Progenitor cell of endocrine pancreas (in vitro differentiated cells): Measurements from ENCODE around the gene CHTF8. TPM values are rescaled to one million over a fixed set of nuclear protein-coding genes. Genes with fewer than 3 reads are reported as not detected.

Experiments
- DNase-seq: peaks from one replicate; pipeline ENCODE4 v3.0.0; 2021; ENCODE audit warnings: low spot score; ENCODE audit not compliant: unreplicated experiment
- H3K27ac Mint-ChIP-seq: 2 replicates; pipeline ENCODE4 v1.8.0; 2021; ENCODE audit warnings: mild to moderate bottlenecking, moderate library complexity, mixed read lengths
- H3K27me3 Mint-ChIP-seq: 2 replicates; pipeline ENCODE4 v1.8.0; 2021; ENCODE audit warnings: mixed read lengths
- H3K36me3 Mint-ChIP-seq: 2 replicates; pipeline ENCODE4 v1.8.0; 2022; ENCODE audit warnings: mixed read lengths; ENCODE audit not compliant: insufficient read depth
- H3K4me1 Mint-ChIP-seq: 2 replicates; pipeline ENCODE4 v1.8.0; 2021; ENCODE audit warnings: low read depth, mixed read lengths
- H3K4me3 Mint-ChIP-seq: 2 replicates; pipeline ENCODE4 v1.8.0; 2021; ENCODE audit warnings: low read depth, mild to moderate bottlenecking, moderate library complexity, mixed read lengths
- H3K9me3 Mint-ChIP-seq: 2 replicates; pipeline ENCODE4 v1.8.0; 2021; ENCODE audit warnings: low read depth, mixed read lengths
- CTCF ChIP-seq: fragments of 200-600 bp; sonication (generic); IDR thresholded peaks from one replicate; pipeline ENCODE4 v1.5.0; 2021; ENCODE audit warnings: antibody characterized with exemption, mild to moderate bottlenecking; ENCODE audit not compliant: unreplicated experiment
- long read RNA-seq: library from polyadenylated mRNA; unstranded; transcript quantifications from one replicate; pipeline ENCODE4 v2.0.0, GENCODE V29; 2020
- total RNA-seq: library from RNA; stranded (reverse); gene quantifications from 2 replicates; pipeline ENCODE4 v1.2.1, GENCODE V29; 2021

The CHTF8 gene
- total RNA-seq, result 111 and 117 TPM in 2 replicates
- long read RNA-seq, transcript CHTF8-205 (3 exons, 856 nt), result major isoform, 33 of 81 reads
- long read RNA-seq, transcript CHTF8-201 (1 exons, 2,561 nt), result minor isoform, 10 of 81 reads
- long read RNA-seq, transcript CHTF8-203 (4 exons, 2,903 nt), result minor isoform, 22 of 81 reads
- long read RNA-seq, partial matches to known transcripts, result 3 of 81 reads
- long read RNA-seq, other reads (novel, unspliced or antisense), result 3 of 81 reads

- Mint-ChIP-seq H3K27ac (peak within 1 kb of the TSS; percentile 97), H3K27me3 (no peaks in the 10 kb centered on the region), H3K36me3 (peaks cover 8% of the 10 kb centered on the region), H3K4me3 (peak within 1 kb of the TSS; percentile 99), H3K9me3 (no peaks in the 10 kb centered on the region), H3K4me1 (peaks cover 34% of the 10 kb centered on the region)
- TF ChIP-seq CTCF, result no peak
- DNase-seq, result peak; percentile 77
Measured at GRCh38 chr16:69132424-69133252, at the start of gene CHTF8, which contains the start of gene UTP4. Gene CHTF8 (minus strand): TSS chr16:69132588. CDS start chr16:69121458, 11,130 bp downstream. Gene UTP4 (plus strand): TSS chr16:69132649. CDS start chr16:69133460, 811 bp downstream.

GRCh38 chr16:69180011-69180338 lies 47.6 kb upstream of the CHTF8 start:
- Mint-ChIP-seq H3K4me3 (no peak overlapping the region), H3K4me1 (no peaks in the 10 kb centered on the region), H3K27ac (no peak overlapping the region), H3K36me3 (peaks cover 2% of the 10 kb centered on the region), H3K27me3 (no peaks in the 10 kb centered on the region), H3K9me3 (no peaks in the 10 kb centered on the region)
- no peak for DNase-seq
- TF ChIP-seq CTCF, result no peak

GRCh38 chr16:69179328-69180010 lies 47.1 kb upstream of the CHTF8 start:
- TF ChIP-seq CTCF, result no peak
- H3K9me3 Mint-ChIP-seq, result no peaks in the 10 kb centered on the region
- H3K36me3 Mint-ChIP-seq, result peaks cover 2% of the 10 kb centered on the region
- no peak overlapping the region for H3K27ac Mint-ChIP-seq
- no peaks in the 10 kb centered on the region for H3K27me3 Mint-ChIP-seq
- DNase-seq, result no peak
- no peaks in the 10 kb centered on the region for H3K4me1 Mint-ChIP-seq
- no peak overlapping the region for H3K4me3 Mint-ChIP-seq

- Mint-ChIP-seq H3K4me1 (peaks cover 9% of the 10 kb centered on the region), H3K36me3 (no peaks in the 10 kb centered on the region), H3K4me3 (no peak overlapping the region), H3K9me3 (no peaks in the 10 kb centered on the region), H3K27me3 (no peaks in the 10 kb centered on the region), H3K27ac (no peak overlapping the region)
- no peak for DNase-seq
- TF ChIP-seq CTCF, result no peak
Measured at GRCh38 chr16:69176033-69176800, 43.8 kb upstream of the CHTF8 start.
